Measurements from ENCODE around the gene TXNL4B.

DNA sequence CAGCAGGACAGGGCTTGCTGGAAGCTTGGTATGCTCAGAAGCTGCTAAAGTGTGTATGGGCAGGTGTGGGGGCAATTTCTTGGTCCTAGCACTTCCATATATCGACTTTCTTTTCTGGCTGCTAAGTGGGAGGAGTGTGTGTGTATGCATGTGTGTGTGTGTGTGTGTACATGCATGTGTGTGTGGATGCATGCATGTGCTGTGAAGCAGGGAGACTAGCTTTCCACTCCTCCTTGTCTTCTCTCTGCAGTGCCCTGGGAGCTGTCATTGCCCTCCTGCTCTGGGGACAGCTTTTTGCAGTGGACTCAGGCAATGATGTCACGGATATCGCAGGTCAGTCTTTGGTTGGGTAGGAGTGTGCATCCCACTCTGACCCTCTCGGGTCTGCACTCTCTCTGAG lies 37.5 kb downstream of the TXNL4B start:
- TF ChIP-seq, protein P1, sequence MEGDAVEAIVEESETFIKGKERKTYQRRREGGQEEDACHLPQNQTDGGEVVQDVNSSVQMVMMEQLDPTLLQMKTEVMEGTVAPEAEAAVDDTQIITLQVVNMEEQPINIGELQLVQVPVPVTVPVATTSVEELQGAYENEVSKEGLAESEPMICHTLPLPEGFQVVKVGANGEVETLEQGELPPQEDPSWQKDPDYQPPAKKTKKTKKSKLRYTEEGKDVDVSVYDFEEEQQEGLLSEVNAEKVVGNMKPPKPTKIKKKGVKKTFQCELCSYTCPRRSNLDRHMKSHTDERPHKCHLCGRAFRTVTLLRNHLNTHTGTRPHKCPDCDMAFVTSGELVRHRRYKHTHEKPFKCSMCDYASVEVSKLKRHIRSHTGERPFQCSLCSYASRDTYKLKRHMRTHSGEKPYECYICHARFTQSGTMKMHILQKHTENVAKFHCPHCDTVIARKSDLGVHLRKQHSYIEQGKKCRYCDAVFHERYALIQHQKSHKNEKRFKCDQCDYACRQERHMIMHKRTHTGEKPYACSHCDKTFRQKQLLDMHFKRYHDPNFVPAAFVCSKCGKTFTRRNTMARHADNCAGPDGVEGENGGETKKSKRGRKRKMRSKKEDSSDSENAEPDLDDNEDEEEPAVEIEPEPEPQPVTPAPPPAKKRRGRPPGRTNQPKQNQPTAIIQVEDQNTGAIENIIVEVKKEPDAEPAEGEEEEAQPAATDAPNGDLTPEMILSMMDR (IDR thresholded peaks at IDR 0.05): no peak
- TF ChIP-seq POLR2A (IDR thresholded peaks at IDR 0.05): no peak
